ENCODE data around the gene PEX14. TPM values are rescaled to one million over a fixed set of nuclear protein-coding genes. Genes with fewer than 3 reads are reported as not detected.

The PEX14 gene
- polyA plus RNA-seq, 4 donors, result 19.7 to 25.8 (median 21.6) TPM

GRCh38 chr1:10657088-10657847, 182.5 kb downstream of the PEX14 start:
- DNase-seq (ENCODE audit: low read depth in 4 of 4, low spot score in 3 of 4), result no peak

GRCh38 chr1:10658396-10659066, 183.8 kb downstream of the PEX14 start:
- DNase-seq (ENCODE audit: low read depth in 4 of 4, low spot score in 3 of 4), result no peak

- no peak for DNase-seq (ENCODE audit: low read depth in 4 of 4, low spot score in 3 of 4)
These were observed 184.5 kb downstream of the PEX14 start for GRCh38 chr1:10659218-10659617.

GRCh38 chr1:10659646-10660540, 185.1 kb downstream of the PEX14 start:
- DNase-seq (ENCODE audit: low read depth in 4 of 4, low spot score in 3 of 4), result no peak

- no peak for DNase-seq (ENCODE audit: low read depth in 4 of 4, low spot score in 3 of 4)
These were observed 186.7 kb downstream of the PEX14 start for GRCh38 chr1:10661453-10661852.

GRCh38 chr1:10662090-10662688, 187.4 kb downstream of the PEX14 start:
- DNase-seq (ENCODE audit: low read depth in 4 of 4, low spot score in 3 of 4), result no peak

GRCh38 chr1:10662824-10663677, 188.3 kb downstream of the PEX14 start:
- no peak for DNase-seq (ENCODE audit: low read depth in 4 of 4, low spot score in 3 of 4)

GRCh38 chr1:10663678-10664035, 188.9 kb downstream of the PEX14 start:
- no peak for DNase-seq (ENCODE audit: low read depth in 4 of 4, low spot score in 3 of 4)

- DNase-seq (ENCODE audit: low read depth in 4 of 4, low spot score in 3 of 4), result no peak
These were observed 189.5 kb downstream of the PEX14 start for GRCh38 chr1:10664251-10664650.

- DNase-seq (ENCODE audit: low read depth in 4 of 4, low spot score in 3 of 4), result no peak
These were observed 190.5 kb downstream of the PEX14 start for GRCh38 chr1:10665226-10665625.

- DNase-seq (ENCODE audit: low read depth in 4 of 4, low spot score in 3 of 4), result no peak
These were observed 191.4 kb downstream of the PEX14 start for GRCh38 chr1:10665930-10666850.

GRCh38 chr1:10667861-10668761, 193.4 kb downstream of the PEX14 start:
- no peak for DNase-seq (ENCODE audit: low read depth in 4 of 4, low spot score in 3 of 4)

- DNase-seq (ENCODE audit: low read depth in 4 of 4, low spot score in 3 of 4), result no peak
These were observed 194.8 kb downstream of the PEX14 start for GRCh38 chr1:10669570-10669969.

- no peak for DNase-seq (ENCODE audit: low read depth in 4 of 4, low spot score in 3 of 4)
These were observed 195.4 kb downstream of the PEX14 start for GRCh38 chr1:10670190-10670589.

- no peak for DNase-seq (ENCODE audit: low read depth in 4 of 4, low spot score in 3 of 4)
These were observed 196.3 kb downstream of the PEX14 start for GRCh38 chr1:10671090-10671489.

- no peak for DNase-seq (ENCODE audit: low read depth in 4 of 4, low spot score in 3 of 4)
These were observed 197.0 kb downstream of the PEX14 start for GRCh38 chr1:10671622-10672342.

GRCh38 chr1:10672343-10673050, 197.7 kb downstream of the PEX14 start:
- DNase-seq (ENCODE audit: low read depth in 4 of 4, low spot score in 3 of 4), result no peak

Data from right renal pelvis (tissue), 4 donors.